Progenitor cell of endocrine pancreas (in vitro differentiated cells): ENCODE results near the gene KAT6B. TPM values are rescaled to one million over a fixed set of nuclear protein-coding genes. Genes with fewer than 3 reads are reported as not detected.

Experiments
- DNase-seq: peaks from one replicate; pipeline ENCODE4 v3.0.0; 2021; ENCODE audit warnings: low spot score; ENCODE audit not compliant: unreplicated experiment
- H3K27ac Mint-ChIP-seq: 2 replicates; pipeline ENCODE4 v1.8.0; 2021; ENCODE audit warnings: mild to moderate bottlenecking, moderate library complexity, mixed read lengths
- H3K27me3 Mint-ChIP-seq: 2 replicates; pipeline ENCODE4 v1.8.0; 2021; ENCODE audit warnings: mixed read lengths
- H3K36me3 Mint-ChIP-seq: 2 replicates; pipeline ENCODE4 v1.8.0; 2022; ENCODE audit warnings: mixed read lengths; ENCODE audit not compliant: insufficient read depth
- H3K4me1 Mint-ChIP-seq: 2 replicates; pipeline ENCODE4 v1.8.0; 2021; ENCODE audit warnings: low read depth, mixed read lengths
- H3K4me3 Mint-ChIP-seq: 2 replicates; pipeline ENCODE4 v1.8.0; 2021; ENCODE audit warnings: low read depth, mild to moderate bottlenecking, moderate library complexity, mixed read lengths
- H3K9me3 Mint-ChIP-seq: 2 replicates; pipeline ENCODE4 v1.8.0; 2021; ENCODE audit warnings: low read depth, mixed read lengths
- CTCF ChIP-seq: fragments of 200-600 bp; sonication (generic); IDR thresholded peaks from one replicate; pipeline ENCODE4 v1.5.0; 2021; ENCODE audit warnings: antibody characterized with exemption, mild to moderate bottlenecking; ENCODE audit not compliant: unreplicated experiment
- total RNA-seq: library from RNA; stranded (reverse); gene quantifications from 2 replicates; pipeline ENCODE4 v1.2.1, GENCODE V29; 2021

Gene KAT6B
- total RNA-seq, 1 donor from 2014 or later = 75.4 TPM

GRCh38 chr10:74814797-74815196, 11.6 kb upstream of the KAT6B start:
- no peak for DNase-seq
- Mint-ChIP-seq H3K27ac (no peak overlapping the region), H3K4me1 (no peaks in the 10 kb centered on the region), H3K36me3 (peaks cover 9% of the 10 kb centered on the region), H3K9me3 (peaks cover 14% of the 10 kb centered on the region), H3K4me3 (no peak overlapping the region), H3K27me3 (peaks cover 4% of the 10 kb centered on the region)
- TF ChIP-seq CTCF = no peak

GRCh38 chr10:74816824-74817498, 9.4 kb upstream of the KAT6B start:
- H3K27ac Mint-ChIP-seq = no peak overlapping the region
- H3K9me3 Mint-ChIP-seq = peaks cover 9% of the 10 kb centered on the region
- no peak overlapping the region for H3K4me3 Mint-ChIP-seq
- peaks cover 4% of the 10 kb centered on the region for H3K27me3 Mint-ChIP-seq
- peaks cover 6% of the 10 kb centered on the region for H3K36me3 Mint-ChIP-seq
- peaks cover 7% of the 10 kb centered on the region for H3K4me1 Mint-ChIP-seq
- TF ChIP-seq CTCF = no peak
- no peak for DNase-seq

GRCh38 chr10:74821501-74821900, 4.9 kb upstream of the KAT6B start:
- Mint-ChIP-seq H3K36me3 (peaks cover 6% of the 10 kb centered on the region), H3K4me3 (no peak overlapping the region)

GRCh38 chr10:74822101-74822500, 4.3 kb upstream of the KAT6B start:
- Mint-ChIP-seq H3K4me1 (peaks cover 34% of the 10 kb centered on the region), H3K4me3 (peak overlapping the region; percentile 11), H3K9me3 (peaks cover 4% of the 10 kb centered on the region), H3K36me3 (peaks cover 2% of the 10 kb centered on the region), H3K27me3 (no peaks in the 10 kb centered on the region), H3K27ac (peak overlapping the region; percentile 29)
- no peak for TF ChIP-seq CTCF
- no peak for DNase-seq

More at GRCh38 chr10:74821501-74821900, 4.9 kb upstream of the KAT6B start:
- no peak for TF ChIP-seq CTCF
- no peak for DNase-seq
- Mint-ChIP-seq H3K4me1 (peaks cover 33% of the 10 kb centered on the region), H3K27ac (no peak overlapping the region), H3K27me3 (no peaks in the 10 kb centered on the region), H3K9me3 (peaks cover 9% of the 10 kb centered on the region)

- no peak for TF ChIP-seq CTCF
- no peak for DNase-seq
- Mint-ChIP-seq H3K4me3 (no peak overlapping the region), H3K27ac (peak overlapping the region; percentile 29), H3K27me3 (no peaks in the 10 kb centered on the region), H3K36me3 (peaks cover 1% of the 10 kb centered on the region), H3K4me1 (peaks cover 40% of the 10 kb centered on the region), H3K9me3 (no peaks in the 10 kb centered on the region)
Observed at GRCh38 chr10:74822521-74823089, 3.8 kb upstream of the KAT6B start.
